ENCODE data around the gene PLA2G12B.

DNA sequence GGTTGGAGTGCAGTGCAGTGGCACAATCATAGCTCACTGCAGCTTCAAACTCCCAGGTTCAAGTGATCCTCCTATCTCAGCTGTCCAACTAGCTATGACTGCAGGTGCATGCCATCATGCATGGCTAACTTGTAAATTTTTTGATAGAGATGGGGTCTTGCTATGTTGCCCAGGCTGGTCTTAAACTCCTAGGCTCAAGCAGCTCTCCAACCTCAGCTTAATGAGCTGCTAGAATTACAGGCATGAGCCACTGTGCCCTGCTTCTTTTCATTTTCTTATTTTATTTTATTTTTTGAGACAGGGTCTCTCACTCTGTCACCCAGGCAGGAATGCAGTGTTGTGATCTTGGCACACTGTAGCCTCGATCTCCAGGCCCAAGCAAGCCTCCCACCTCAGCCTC, 7.6 kb downstream of the PLA2G12B start:
- TF ChIP-seq CTCF (conservative IDR thresholded peaks at IDR 0.05; ENCODE audit: low read depth, low read length) = no peak
- no peak for TF ChIP-seq EZH2 (IDR thresholded peaks at IDR 0.05; ENCODE audit: low read length, unreplicated experiment)

All from PC-3 (cell line).